ENCODE results near the gene KRT3. TPM values are rescaled to one million over a fixed set of nuclear protein-coding genes. Genes with fewer than 3 reads are reported as not detected.

The KRT3 gene
- total RNA-seq, 1 experiment from 2014 or later: not detected

DNA sequence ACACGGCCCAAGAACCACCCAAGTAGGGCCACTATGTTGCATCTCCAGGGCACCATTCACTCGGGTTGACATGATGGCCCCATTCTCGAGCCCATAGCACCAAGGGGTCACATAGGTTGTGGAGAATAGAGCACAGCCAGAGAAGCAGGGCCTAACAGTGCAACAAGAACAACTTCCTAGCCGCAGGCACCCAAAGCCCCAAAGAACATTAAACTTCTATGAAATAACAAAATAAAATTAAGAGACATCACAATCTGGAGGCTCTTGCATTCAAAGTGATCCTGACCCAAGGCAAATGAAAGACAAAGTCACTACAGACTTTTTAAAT, 16.1 kb upstream of the KRT3 start:
- Mint-ChIP-seq H3K36me3 (no peaks in the 10 kb centered on the region), H3K4me3 (no peak overlapping the region), H3K4me1 (no peaks in the 10 kb centered on the region), H3K27me3 (ENCODE audit: low read depth) (peaks cover 2% of the 10 kb centered on the region; the same call in 1 of the 2 replicates), H3K27ac (no peak overlapping the region), H3K9me3 (no peaks in the 10 kb centered on the region)
- no peak for TF ChIP-seq NR2C2 (CRISPR knock-in tag; IDR thresholded peaks at IDR 0.05)
- no peak for TF ChIP-seq NR1H2 (CRISPR knock-in tag; IDR thresholded peaks at IDR 0.05)
- TF ChIP-seq, protein P1, sequence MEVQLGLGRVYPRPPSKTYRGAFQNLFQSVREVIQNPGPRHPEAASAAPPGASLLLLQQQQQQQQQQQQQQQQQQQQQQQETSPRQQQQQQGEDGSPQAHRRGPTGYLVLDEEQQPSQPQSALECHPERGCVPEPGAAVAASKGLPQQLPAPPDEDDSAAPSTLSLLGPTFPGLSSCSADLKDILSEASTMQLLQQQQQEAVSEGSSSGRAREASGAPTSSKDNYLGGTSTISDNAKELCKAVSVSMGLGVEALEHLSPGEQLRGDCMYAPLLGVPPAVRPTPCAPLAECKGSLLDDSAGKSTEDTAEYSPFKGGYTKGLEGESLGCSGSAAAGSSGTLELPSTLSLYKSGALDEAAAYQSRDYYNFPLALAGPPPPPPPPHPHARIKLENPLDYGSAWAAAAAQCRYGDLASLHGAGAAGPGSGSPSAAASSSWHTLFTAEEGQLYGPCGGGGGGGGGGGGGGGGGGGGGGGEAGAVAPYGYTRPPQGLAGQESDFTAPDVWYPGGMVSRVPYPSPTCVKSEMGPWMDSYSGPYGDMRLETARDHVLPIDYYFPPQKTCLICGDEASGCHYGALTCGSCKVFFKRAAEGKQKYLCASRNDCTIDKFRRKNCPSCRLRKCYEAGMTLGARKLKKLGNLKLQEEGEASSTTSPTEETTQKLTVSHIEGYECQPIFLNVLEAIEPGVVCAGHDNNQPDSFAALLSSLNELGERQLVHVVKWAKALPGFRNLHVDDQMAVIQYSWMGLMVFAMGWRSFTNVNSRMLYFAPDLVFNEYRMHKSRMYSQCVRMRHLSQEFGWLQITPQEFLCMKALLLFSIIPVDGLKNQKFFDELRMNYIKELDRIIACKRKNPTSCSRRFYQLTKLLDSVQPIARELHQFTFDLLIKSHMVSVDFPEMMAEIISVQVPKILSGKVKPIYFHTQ (CRISPR knock-in tag; IDR thresholded peaks at IDR 0.05): no peak
- TF ChIP-seq EMX1 (CRISPR knock-in tag; IDR thresholded peaks at IDR 0.05): no peak
- no peak for TF ChIP-seq MYBL2 (CRISPR knock-in tag; IDR thresholded peaks at IDR 0.05)
- no peak for TF ChIP-seq CBFB (CRISPR knock-in tag; IDR thresholded peaks at IDR 0.05; ENCODE audit: low read depth)
- TF ChIP-seq SMAD3 (CRISPR knock-in tag; IDR thresholded peaks at IDR 0.05; ENCODE audit: borderline replicate concordance): no peak
- TF ChIP-seq OVOL2 (CRISPR knock-in tag; IDR thresholded peaks at IDR 0.05; ENCODE audit: borderline replicate concordance): no peak
- no peak for TF ChIP-seq NFYB (CRISPR knock-in tag; conservative IDR thresholded peaks at IDR 0.05; ENCODE audit: low read depth)
- TF ChIP-seq, protein P2, sequence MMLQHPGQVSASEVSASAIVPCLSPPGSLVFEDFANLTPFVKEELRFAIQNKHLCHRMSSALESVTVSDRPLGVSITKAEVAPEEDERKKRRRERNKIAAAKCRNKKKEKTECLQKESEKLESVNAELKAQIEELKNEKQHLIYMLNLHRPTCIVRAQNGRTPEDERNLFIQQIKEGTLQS (CRISPR knock-in tag; conservative IDR thresholded peaks at IDR 0.05): no peak
- CTCF ChIA-PET: interaction anchor here (2.1 kb wide), 1 partner anchor 54 kb away, joined by 8 read pairs; no protein-coding TSS in a partner anchor
- POLR2A ChIA-PET: no interaction called here
- ATAC-seq (no peak), DNase-seq (ENCODE audit: low spot score) (no peak)

DNA sequence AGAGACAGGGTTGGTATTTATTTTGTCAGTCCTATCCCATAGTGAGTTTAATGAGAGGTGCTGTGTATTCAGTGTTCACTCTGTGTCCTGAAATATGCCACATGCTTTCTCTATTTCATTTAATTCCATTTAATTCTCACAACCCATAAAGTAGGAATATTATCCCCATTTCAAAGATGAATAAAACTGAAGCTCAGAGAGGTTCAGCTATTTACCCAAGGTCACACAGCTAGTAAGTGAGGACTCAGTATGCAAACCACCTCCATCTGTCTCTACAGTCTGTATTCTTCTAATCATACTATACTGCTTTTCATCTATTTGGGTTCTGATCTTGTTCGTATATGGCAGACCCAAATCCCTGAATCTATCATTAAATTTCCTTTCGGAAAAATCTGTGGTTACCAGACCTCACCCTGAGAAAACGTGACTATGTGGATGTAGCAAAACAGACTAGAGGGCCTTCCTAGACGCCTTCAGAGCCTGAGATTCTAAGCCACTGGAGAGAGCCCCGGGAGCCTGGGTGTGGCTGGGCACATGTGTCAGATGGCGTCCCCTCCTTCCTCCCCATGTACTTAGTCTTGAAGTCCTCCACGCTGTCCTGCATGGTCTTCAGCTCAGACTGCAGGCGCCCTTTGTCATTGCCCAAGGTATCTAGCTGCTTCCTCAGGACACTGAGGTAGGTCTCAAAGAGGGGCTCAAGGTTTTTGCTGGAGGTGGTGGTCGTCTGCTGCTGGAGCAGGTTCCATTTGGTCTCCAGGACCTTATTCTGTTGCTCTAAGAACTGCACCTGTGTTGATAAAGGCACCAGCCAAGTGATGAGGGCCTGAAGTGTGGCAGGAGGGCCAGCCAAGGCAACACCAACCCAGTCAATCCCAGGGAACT, 15.5 kb upstream of the KRT3 start:
- no peak overlapping the region for H3K27ac Mint-ChIP-seq
- ATAC-seq (no peak), DNase-seq (ENCODE audit: low spot score) (no peak)
- no peaks in the 10 kb centered on the region for H3K9me3 Mint-ChIP-seq
- POLR2A ChIA-PET: no interaction called here
- CTCF ChIA-PET: interaction anchor here (1.0 to 2.1 kb wide), 3 partner anchors 54 to 59 kb away, joined by 3 to 8 read pairs (median 4); no protein-coding TSS in a partner anchor
- H3K36me3 Mint-ChIP-seq: no peaks in the 10 kb centered on the region
- H3K4me3 Mint-ChIP-seq: no peak overlapping the region
- H3K27me3 Mint-ChIP-seq (ENCODE audit: low read depth): peaks cover 2% of the 10 kb centered on the region; the same call in 1 of the 2 replicates
- no peaks in the 10 kb centered on the region for H3K4me1 Mint-ChIP-seq
- TF ChIP-seq, protein P3, sequence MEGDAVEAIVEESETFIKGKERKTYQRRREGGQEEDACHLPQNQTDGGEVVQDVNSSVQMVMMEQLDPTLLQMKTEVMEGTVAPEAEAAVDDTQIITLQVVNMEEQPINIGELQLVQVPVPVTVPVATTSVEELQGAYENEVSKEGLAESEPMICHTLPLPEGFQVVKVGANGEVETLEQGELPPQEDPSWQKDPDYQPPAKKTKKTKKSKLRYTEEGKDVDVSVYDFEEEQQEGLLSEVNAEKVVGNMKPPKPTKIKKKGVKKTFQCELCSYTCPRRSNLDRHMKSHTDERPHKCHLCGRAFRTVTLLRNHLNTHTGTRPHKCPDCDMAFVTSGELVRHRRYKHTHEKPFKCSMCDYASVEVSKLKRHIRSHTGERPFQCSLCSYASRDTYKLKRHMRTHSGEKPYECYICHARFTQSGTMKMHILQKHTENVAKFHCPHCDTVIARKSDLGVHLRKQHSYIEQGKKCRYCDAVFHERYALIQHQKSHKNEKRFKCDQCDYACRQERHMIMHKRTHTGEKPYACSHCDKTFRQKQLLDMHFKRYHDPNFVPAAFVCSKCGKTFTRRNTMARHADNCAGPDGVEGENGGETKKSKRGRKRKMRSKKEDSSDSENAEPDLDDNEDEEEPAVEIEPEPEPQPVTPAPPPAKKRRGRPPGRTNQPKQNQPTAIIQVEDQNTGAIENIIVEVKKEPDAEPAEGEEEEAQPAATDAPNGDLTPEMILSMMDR (IDR thresholded peaks at IDR 0.05): no peak
- TF ChIP-seq, protein P4, sequence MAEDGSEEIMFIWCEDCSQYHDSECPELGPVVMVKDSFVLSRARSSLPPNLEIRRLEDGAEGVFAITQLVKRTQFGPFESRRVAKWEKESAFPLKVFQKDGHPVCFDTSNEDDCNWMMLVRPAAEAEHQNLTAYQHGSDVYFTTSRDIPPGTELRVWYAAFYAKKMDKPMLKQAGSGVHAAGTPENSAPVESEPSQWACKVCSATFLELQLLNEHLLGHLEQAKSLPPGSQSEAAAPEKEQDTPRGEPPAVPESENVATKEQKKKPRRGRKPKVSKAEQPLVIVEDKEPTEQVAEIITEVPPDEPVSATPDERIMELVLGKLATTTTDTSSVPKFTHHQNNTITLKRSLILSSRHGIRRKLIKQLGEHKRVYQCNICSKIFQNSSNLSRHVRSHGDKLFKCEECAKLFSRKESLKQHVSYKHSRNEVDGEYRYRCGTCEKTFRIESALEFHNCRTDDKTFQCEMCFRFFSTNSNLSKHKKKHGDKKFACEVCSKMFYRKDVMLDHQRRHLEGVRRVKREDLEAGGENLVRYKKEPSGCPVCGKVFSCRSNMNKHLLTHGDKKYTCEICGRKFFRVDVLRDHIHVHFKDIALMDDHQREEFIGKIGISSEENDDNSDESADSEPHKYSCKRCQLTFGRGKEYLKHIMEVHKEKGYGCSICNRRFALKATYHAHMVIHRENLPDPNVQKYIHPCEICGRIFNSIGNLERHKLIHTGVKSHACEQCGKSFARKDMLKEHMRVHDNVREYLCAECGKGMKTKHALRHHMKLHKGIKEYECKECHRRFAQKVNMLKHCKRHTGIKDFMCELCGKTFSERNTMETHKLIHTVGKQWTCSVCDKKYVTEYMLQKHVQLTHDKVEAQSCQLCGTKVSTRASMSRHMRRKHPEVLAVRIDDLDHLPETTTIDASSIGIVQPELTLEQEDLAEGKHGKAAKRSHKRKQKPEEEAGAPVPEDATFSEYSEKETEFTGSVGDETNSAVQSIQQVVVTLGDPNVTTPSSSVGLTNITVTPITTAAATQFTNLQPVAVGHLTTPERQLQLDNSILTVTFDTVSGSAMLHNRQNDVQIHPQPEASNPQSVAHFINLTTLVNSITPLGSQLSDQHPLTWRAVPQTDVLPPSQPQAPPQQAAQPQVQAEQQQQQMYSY (CRISPR knock-in tag; IDR thresholded peaks at IDR 0.05): no peak
- no peak for TF ChIP-seq NR1H2 (CRISPR knock-in tag; IDR thresholded peaks at IDR 0.05)
- no peak for TF ChIP-seq GTF2I (CRISPR knock-in tag; conservative IDR thresholded peaks at IDR 0.05)

Data from WTC11 (cell line).